ENCODE data around the gene KRT26. TPM values are rescaled to one million over a fixed set of nuclear protein-coding genes. Genes with fewer than 3 reads are reported as not detected.

KRT26 gene
- total RNA-seq, 1 donor from 2014 or later, result not detected

- Mint-ChIP-seq H3K9me3 (ENCODE audit: unreplicated experiment) (no peaks in the 10 kb centered on the region), H3K4me3 (ENCODE audit: unreplicated experiment) (no peak within 1 kb of the TSS), H3K36me3 (ENCODE audit: unreplicated experiment) (no peaks in the 10 kb centered on the region), H3K27me3 (ENCODE audit: unreplicated experiment) (peaks cover 2% of the 10 kb centered on the region), H3K4me1 (ENCODE audit: low read depth, unreplicated experiment) (no peaks in the 10 kb centered on the region), H3K27ac (ENCODE audit: unreplicated experiment) (no peak within 1 kb of the TSS)
- no peak for TF ChIP-seq CTCF (IDR thresholded peaks at IDR 0.05; ENCODE audit: partially characterized antibody, unreplicated experiment)
- no peak for DNase-seq
Observed at GRCh38 chr17:40782450-40782849, 10.4 kb upstream of the KRT26 start, which contains the start of gene KRT27. KRT27 (minus strand) TSS chr17:40782550; CDS start chr17:40782493, 57 bp downstream.

- Mint-ChIP-seq H3K27ac (ENCODE audit: unreplicated experiment) (no peak overlapping the region), H3K27me3 (ENCODE audit: unreplicated experiment) (no peaks in the 10 kb centered on the region), H3K4me1 (ENCODE audit: low read depth, unreplicated experiment) (no peaks in the 10 kb centered on the region), H3K9me3 (ENCODE audit: unreplicated experiment) (no peaks in the 10 kb centered on the region), H3K4me3 (ENCODE audit: unreplicated experiment) (no peak overlapping the region), H3K36me3 (ENCODE audit: unreplicated experiment) (no peaks in the 10 kb centered on the region)
- TF ChIP-seq CTCF (IDR thresholded peaks at IDR 0.05; ENCODE audit: partially characterized antibody, unreplicated experiment), result no peak
- peak; percentile 17 for DNase-seq
Observed at GRCh38 chr17:40779181-40779909, 7.3 kb upstream of the KRT26 start.

GRCh38 chr17:40778461-40778860 is 6.5 kb upstream of the KRT26 start:
- Mint-ChIP-seq H3K9me3 (ENCODE audit: unreplicated experiment) (no peaks in the 10 kb centered on the region), H3K36me3 (ENCODE audit: unreplicated experiment) (no peaks in the 10 kb centered on the region), H3K4me1 (ENCODE audit: low read depth, unreplicated experiment) (no peaks in the 10 kb centered on the region), H3K27me3 (ENCODE audit: unreplicated experiment) (no peaks in the 10 kb centered on the region), H3K27ac (ENCODE audit: unreplicated experiment) (no peak overlapping the region), H3K4me3 (ENCODE audit: unreplicated experiment) (no peak overlapping the region)
- TF ChIP-seq CTCF (IDR thresholded peaks at IDR 0.05; ENCODE audit: partially characterized antibody, unreplicated experiment), result no peak
- DNase-seq, result no peak

- Mint-ChIP-seq H3K9me3 (ENCODE audit: unreplicated experiment) (no peaks in the 10 kb centered on the region), H3K36me3 (ENCODE audit: unreplicated experiment) (no peaks in the 10 kb centered on the region), H3K4me3 (ENCODE audit: unreplicated experiment) (no peak overlapping the region), H3K27me3 (ENCODE audit: unreplicated experiment) (no peaks in the 10 kb centered on the region), H3K4me1 (ENCODE audit: low read depth, unreplicated experiment) (no peaks in the 10 kb centered on the region), H3K27ac (ENCODE audit: unreplicated experiment) (no peak overlapping the region)
- DNase-seq, result no peak
- TF ChIP-seq CTCF (IDR thresholded peaks at IDR 0.05; ENCODE audit: partially characterized antibody, unreplicated experiment), result no peak
Observed at GRCh38 chr17:40777971-40778370, 6.0 kb upstream of the KRT26 start.

GRCh38 chr17:40777459-40777858 is 5.5 kb upstream of the KRT26 start:
- no peaks in the 10 kb centered on the region for H3K9me3 Mint-ChIP-seq (ENCODE audit: unreplicated experiment)

More at GRCh38 chr17:40777459-40777858, 5.5 kb upstream of the KRT26 start:
- Mint-ChIP-seq H3K27me3 (ENCODE audit: unreplicated experiment) (no peaks in the 10 kb centered on the region), H3K4me3 (ENCODE audit: unreplicated experiment) (no peak overlapping the region), H3K27ac (ENCODE audit: unreplicated experiment) (no peak overlapping the region), H3K4me1 (ENCODE audit: low read depth, unreplicated experiment) (no peaks in the 10 kb centered on the region), H3K36me3 (ENCODE audit: unreplicated experiment) (no peaks in the 10 kb centered on the region)
- DNase-seq, result no peak
- TF ChIP-seq CTCF (IDR thresholded peaks at IDR 0.05; ENCODE audit: partially characterized antibody, unreplicated experiment), result no peak
